ENCODE measurements around the gene BMPR1A.

DNA sequence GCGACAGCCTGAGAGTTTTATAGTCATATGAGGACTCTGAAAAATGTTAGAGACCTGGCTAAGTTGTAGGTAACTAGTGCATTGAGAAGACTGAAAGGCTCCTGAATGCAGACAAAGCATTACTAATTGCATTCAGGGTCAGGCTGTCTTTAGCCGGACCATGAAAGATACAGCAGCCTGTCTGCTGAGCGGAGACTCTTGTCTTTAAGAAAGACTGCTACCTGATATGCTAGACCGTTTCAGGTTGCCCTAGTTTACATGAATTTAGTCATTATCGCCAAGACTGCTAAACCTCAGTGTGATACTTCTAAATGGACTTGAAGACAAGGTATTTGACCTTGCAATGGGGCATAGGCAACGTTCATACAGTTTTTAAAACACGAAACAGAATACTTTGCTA lies 81.2 kb downstream of the BMPR1A start:
- TF ChIP-seq, protein P1, sequence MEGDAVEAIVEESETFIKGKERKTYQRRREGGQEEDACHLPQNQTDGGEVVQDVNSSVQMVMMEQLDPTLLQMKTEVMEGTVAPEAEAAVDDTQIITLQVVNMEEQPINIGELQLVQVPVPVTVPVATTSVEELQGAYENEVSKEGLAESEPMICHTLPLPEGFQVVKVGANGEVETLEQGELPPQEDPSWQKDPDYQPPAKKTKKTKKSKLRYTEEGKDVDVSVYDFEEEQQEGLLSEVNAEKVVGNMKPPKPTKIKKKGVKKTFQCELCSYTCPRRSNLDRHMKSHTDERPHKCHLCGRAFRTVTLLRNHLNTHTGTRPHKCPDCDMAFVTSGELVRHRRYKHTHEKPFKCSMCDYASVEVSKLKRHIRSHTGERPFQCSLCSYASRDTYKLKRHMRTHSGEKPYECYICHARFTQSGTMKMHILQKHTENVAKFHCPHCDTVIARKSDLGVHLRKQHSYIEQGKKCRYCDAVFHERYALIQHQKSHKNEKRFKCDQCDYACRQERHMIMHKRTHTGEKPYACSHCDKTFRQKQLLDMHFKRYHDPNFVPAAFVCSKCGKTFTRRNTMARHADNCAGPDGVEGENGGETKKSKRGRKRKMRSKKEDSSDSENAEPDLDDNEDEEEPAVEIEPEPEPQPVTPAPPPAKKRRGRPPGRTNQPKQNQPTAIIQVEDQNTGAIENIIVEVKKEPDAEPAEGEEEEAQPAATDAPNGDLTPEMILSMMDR (IDR thresholded peaks at IDR 0.05): no peak
- TF ChIP-seq POLR2AphosphoS5 (IDR thresholded peaks at IDR 0.05): no peak
